GM21447 (cell line): ENCODE data around the gene WDR44.
"Not testable (repeated sequence)": the region's sequence is repeated elsewhere in the genome, so short reads cannot be mapped to it uniquely, and the experiment has no call there.

Experiments
- ATAC-seq: cut with Tn5 transposase; IDR thresholded peaks from one replicate; pipeline ENCODE4 v1.9.1; 2021; ENCODE audit not compliant: unreplicated experiment

The WDR44 gene

GRCh38 chrX:118470721-118471347, 124.9 kb downstream of the WDR44 start:
- ATAC-seq, result not testable (repeated sequence)

- ATAC-seq, result no peak
These were observed 128.7 kb downstream of the WDR44 start for GRCh38 chrX:118474586-118474985.

DNA sequence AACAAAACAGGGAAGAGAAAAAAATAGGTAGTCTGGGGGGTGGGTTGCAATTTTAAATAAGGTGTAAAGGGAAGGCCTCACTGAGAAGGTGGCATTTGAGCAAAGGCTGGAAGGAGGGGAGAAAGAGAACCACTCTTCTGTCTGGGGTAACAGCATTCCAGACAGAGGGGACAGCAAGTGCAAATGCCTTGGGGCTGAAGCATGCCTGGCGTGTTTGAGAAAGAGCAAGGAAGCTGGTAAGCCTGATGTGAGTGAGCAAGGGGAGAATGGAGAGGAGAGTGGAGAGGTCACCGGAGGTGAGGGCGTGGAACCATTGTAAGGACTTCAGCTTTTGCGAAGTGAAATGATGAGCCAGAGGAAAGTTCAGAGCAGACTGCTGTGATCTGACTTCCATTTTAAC, 130.0 kb downstream of the WDR44 start:
- no peak for ATAC-seq

- no peak for ATAC-seq
These were observed 134.3 kb downstream of the WDR44 start for GRCh38 chrX:118480172-118480571.

- ATAC-seq, result not testable (repeated sequence)
These were observed 136.5 kb downstream of the WDR44 start for GRCh38 chrX:118482384-118482783.

GRCh38 chrX:118484216-118484903, 138.5 kb downstream of the WDR44 start:
- no peak for ATAC-seq

DNA sequence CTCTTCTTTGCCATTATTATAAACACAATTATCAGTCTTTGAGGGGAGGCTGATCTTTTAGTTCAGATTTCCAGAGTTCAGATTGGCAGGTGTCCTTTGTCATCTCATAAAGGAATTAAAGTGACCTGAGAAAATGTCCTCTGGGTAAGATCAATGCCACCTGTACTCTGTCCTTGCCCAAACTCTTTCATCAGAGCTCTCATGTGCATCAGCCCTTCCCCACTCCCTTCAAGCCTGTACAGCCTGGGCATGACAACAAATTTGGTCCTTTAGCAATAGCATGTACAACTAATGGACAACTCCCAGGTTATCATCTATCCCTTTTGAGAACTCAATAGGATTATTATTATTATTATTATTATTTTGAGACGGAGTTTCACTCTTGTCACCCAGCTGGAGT, 140.8 kb downstream of the WDR44 start:
- ATAC-seq, result not testable (repeated sequence)

- no peak for ATAC-seq
These were observed 147.1 kb downstream of the WDR44 start for GRCh38 chrX:118493016-118493415.

GRCh38 chrX:118493653-118494297, 147.9 kb downstream of the WDR44 start:
- no peak for ATAC-seq

DNA sequence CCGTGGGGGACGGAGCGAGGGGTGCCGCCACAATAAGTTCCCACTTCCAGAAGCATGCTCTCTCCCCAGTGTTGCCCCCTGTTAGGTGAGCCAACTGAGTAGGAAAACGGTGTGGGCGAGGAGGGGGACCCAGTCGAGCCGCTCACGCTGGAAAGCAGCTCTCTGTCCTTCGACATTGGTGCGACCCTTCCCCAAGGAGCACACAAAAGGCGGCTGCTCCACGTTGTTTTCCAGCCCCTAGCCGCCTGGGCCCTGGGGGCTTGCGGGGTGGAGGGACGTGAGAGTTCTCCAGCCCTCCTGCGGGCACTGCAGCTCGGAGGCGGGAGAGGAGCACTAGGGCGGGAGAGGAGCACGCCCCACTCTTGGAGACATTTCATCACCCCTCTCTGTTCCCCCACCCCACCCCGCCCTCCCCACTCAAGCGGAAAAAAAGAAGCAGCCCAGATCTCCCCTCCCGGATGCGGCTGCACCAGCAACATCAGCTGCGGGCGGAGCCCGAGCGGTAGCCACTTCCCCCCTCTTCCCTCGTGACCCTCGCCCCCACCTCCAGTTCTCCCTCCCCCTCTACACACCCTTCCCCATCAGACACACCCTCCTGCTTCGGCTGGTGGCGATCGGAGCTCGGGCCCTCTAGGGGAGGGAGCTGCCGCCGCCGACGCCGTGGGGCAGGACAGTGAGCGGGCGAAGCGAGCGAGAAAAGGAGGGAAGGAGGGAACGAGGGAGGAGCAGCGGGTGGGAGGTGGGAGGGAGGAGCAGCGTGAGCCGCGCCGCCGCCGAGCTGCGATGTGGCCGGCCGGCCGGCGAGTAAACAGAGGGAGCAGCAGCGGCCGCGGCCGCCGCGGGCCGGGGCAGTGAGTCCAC, 149.4 kb downstream of the WDR44 start, which contains the start of gene DOCK11:
Gene DOCK11 (plus strand): TSS at position 755 of the 861 bp plus-strand sequence. CDS start 157 bp downstream, outside the sequence.
- peak; percentile 64 for ATAC-seq

DNA sequence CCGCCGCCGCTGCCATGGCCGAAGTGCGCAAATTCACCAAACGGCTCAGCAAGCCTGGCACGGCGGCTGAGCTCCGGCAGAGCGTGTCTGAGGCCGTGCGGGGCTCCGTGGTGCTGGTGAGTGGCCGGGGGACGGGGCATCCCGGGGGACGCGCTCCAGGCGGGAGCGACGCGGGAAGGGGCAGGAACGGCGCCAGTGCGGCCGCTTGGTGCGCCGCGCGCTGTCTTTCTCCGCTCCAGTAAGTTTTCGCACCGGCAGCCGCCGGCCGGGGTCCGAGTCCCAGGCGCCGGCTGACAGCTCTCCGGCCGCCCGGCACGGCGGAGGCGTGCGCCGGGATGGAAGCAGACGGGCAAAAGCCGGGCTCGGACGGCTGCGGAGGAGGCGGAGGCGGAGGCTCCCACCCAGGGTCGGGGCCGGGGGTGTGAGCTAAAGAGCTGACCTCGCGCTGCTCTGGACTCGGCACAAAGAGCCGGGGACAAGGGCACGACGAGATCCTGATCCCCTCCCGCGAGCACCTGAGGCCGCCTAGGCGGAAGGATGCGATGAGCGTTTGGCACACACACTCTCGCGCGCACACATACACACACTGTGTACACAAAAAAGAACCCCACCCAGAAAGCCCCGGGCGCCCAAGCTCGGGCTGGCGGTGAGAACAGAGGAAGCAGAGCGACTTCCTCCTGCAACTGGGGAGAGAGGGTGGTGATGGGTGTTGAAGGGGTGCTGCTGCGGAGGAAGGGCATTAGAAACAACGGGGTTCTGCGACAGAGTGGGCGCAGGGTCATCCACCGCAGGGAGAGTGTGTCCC, 150.3 kb downstream of the WDR44 start:
- ATAC-seq, result peak; percentile 66

DNA sequence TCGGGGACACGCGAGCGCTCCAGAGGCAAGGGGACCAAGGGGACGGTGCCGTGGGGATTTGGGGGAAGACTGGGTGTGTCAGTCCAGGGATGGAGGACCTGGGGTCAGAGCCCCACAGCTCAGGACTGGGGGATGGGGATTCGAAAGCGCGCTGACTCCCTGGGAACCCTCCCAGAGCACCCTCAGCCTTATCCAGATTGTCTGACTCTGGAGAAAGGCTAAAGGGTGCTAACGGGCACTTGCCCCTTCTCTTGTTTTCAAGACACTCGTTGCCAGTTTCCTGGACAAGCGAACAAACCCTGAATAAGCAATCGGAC, 150.8 kb downstream of the WDR44 start:
- peak; percentile 14 for ATAC-seq

DNA sequence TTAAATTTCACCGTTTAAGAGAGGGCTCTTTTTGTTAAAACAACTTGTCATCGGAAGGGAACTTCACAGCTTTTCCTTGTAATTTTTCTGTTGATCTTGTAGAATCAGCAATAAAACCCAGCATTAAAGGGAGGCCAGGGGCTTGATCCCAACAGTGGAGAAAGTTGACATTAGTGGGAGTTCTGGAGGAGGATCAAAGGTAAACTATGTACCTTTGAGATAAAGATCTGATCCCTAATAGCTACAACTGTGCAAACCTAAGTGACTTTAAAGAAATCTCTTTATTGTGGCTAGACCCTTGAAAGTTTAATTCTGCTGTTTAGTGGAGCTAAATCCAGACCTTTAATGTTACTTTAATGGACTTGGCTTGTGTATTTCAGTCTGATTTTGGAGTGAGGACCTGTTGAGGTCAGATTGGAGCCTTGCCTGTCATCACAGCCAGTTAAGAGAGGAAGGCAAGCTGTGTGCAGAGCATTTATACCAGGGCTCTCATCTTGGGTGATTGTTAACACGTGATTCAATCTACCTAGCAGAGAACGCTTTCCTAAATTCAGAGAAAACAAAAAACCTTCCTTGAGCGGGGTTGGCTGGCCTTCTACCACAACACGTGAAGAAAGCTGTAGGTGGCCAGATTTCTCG, 151.4 kb downstream of the WDR44 start:
- no peak for ATAC-seq

- ATAC-seq, result no peak
These were observed 152.4 kb downstream of the WDR44 start for GRCh38 chrX:118498351-118498750.

GRCh38 chrX:118498755-118499154, 152.8 kb downstream of the WDR44 start:
- no peak for ATAC-seq

- ATAC-seq, result no peak
These were observed 153.4 kb downstream of the WDR44 start for GRCh38 chrX:118499295-118499694.
